Purkinje cell (primary cell): ENCODE results near the gene SPIB. TPM values are rescaled to one million over a fixed set of nuclear protein-coding genes. Genes with fewer than 3 reads are reported as not detected.

Source experiments
- polyA plus RNA-seq: library from polyadenylated mRNA; unstranded; fragments of >200 nt; fragmentation: Nextera tagmentation; gene quantifications from 2 replicates; pipeline ENCODE4 v1.2.1, GENCODE V29; 2014

SPIB gene
- polyA plus RNA-seq, result not detected in 2 replicates

GRCh38 chr19:50418176-50419021 lies at the start of gene SPIB:
SPIB (plus strand) TSS chr19:50418938; CDS start chr19:50418963, 25 bp downstream.

DNA sequence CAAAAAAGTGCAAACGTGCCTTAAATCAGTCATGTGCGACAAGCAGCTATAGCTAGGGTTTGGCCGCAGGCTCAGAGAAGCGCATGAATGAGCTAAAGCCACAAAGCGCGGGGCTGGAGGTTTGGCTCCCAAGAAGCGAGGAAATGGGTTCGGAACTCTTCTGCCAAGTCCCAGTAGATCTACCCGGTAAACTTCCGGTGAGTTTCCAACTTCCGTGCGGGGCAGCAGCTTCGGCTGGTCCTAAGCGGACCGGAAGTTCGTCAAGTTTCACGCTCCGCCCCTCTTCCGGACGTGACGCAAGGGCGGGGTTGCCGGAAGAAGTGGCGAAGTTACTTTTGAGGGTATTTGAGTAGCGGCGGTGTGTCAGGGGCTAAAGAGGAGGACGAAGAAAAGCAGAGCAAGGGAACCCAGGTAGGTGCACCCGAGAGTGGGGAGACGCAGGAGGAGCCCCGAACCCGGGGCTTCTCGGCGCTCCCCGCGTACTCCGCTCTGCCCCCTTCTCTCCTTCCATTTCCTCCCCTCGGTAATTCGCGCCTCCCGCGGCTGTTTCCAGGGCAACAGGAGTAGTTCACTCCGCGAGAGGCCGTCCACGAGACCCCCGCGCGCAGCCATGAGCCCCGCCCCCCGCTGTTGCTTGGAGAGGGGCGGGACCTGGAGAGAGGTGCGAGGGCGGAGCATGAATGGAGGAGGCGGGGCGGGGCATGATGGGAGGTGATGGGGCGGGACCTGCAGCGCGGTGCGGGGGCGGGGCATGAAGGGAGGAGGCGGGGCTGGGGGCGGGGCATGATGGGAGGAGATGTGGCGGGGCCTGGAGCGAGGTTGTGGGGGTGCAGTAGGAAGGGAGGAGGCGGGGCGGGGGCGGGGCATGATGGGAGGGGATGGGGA lies 42.3 kb upstream of the SPIB start, which contains the start of gene NR1H2:
Gene NR1H2, plus strand, starts transcription at position 292 of the 885 bp plus-strand sequence. CDS start 1,149 bp downstream, outside the sequence.

GRCh38 chr19:50383852-50384684 lies 34.7 kb upstream of the SPIB start, which contains the start of gene POLD1:
POLD1 (plus strand) TSS chr19:50384347; CDS start chr19:50398852, 14,505 bp downstream.

GRCh38 chr19:50432221-50433028 lies 13.7 kb downstream of the SPIB start, which contains the start of gene MYBPC2:
MYBPC2 (plus strand) TSS chr19:50432892; CDS start chr19:50432954, 62 bp downstream.

DNA sequence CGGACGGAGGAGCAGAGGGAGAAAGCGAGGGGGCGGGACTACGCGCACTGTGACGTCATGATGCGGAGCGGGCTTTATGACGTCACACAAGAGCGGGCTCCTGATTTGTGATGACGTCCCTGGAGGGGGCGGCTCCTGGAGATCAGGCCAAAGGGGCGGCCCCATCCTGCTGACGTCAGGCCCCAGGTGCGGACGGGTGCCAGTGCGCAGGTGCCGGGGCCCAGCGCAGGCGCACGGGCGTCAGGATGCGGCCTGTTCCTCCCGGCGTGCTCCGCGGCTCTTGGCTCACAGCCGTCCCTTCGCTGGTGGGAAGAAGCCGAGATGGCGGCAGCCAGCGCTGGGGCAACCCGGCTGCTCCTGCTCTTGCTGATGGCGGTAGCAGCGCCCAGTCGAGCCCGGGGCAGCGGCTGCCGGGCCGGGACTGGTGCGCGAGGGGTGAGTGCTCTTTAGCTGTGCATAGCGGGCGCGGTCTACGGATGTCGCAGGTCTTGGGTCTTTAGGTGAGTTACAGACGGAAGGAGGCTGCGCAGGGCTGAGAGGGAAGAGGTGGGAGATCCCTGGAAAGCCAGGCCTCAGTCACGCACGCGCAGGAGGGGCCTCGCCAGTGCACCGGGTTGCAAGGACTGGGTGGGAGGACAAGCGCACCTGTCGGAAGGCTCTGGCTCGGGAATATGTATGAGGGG lies 57.6 kb downstream of the SPIB start, which contains the start of the genes EMC10 and GARIN5A:
Gene EMC10, plus strand, starts transcription at position 284 of the 683 bp plus-strand sequence. Its CDS starts 38 bp downstream, at position 322.
Gene GARIN5A, minus strand, starts transcription at position 625 of the 683 bp plus-strand sequence. Its CDS starts 460 bp downstream, at position 165.

Other genes with a start within 250 kb of the SPIB start
- gene MYH14, start 215.3 kb upstream of the SPIB start, polyA plus RNA-seq, result 2.1 and 6.2 TPM in 2 replicates
- 6.7 and 9.1 TPM in 2 replicates for gene KCNC3, start 89.6 kb upstream of the SPIB start, polyA plus RNA-seq
- gene NAPSA, start 53.3 kb upstream of the SPIB start, polyA plus RNA-seq, result not detected in 2 replicates
- gene NR1H2, start 42.5 kb upstream of the SPIB start, polyA plus RNA-seq, result 1.1 and 2.3 TPM in 2 replicates
- gene POLD1, start 34.6 kb upstream of the SPIB start, polyA plus RNA-seq, result 1.2 TPM in 1 of 2 replicates, not detected in the other
- gene MYBPC2, start 14.0 kb downstream of the SPIB start, polyA plus RNA-seq, result not detected in 2 replicates
- gene EMC10, start 57.6 kb downstream of the SPIB start, polyA plus RNA-seq, result 14.6 and 15.6 TPM in 2 replicates
- gene GARIN5A, start 57.9 kb downstream of the SPIB start, polyA plus RNA-seq, result 9.0 and 14.5 TPM in 2 replicates
- 3.7 and 3.8 TPM in 2 replicates for gene JOSD2, start 92.3 kb downstream of the SPIB start, polyA plus RNA-seq
- gene ASPDH, start 95.0 kb downstream of the SPIB start, polyA plus RNA-seq, result 21.7 and 23.2 TPM in 2 replicates
- gene LRRC4B, start 149.5 kb downstream of the SPIB start, polyA plus RNA-seq, result 0.42 and 0.80 TPM in 2 replicates
- 1.3 and 2.3 TPM in 2 replicates for gene SYT3, start 220.9 kb downstream of the SPIB start, polyA plus RNA-seq
- gene C19orf81, start 230.5 kb downstream of the SPIB start, polyA plus RNA-seq, result not detected in 2 replicates